Measurements from ENCODE around the gene PDE6B.
"Not testable (repeated sequence)": the region's sequence is repeated elsewhere in the genome, so short reads cannot be mapped to it uniquely, and the experiment has no call there.

Gene PDE6B

DNA sequence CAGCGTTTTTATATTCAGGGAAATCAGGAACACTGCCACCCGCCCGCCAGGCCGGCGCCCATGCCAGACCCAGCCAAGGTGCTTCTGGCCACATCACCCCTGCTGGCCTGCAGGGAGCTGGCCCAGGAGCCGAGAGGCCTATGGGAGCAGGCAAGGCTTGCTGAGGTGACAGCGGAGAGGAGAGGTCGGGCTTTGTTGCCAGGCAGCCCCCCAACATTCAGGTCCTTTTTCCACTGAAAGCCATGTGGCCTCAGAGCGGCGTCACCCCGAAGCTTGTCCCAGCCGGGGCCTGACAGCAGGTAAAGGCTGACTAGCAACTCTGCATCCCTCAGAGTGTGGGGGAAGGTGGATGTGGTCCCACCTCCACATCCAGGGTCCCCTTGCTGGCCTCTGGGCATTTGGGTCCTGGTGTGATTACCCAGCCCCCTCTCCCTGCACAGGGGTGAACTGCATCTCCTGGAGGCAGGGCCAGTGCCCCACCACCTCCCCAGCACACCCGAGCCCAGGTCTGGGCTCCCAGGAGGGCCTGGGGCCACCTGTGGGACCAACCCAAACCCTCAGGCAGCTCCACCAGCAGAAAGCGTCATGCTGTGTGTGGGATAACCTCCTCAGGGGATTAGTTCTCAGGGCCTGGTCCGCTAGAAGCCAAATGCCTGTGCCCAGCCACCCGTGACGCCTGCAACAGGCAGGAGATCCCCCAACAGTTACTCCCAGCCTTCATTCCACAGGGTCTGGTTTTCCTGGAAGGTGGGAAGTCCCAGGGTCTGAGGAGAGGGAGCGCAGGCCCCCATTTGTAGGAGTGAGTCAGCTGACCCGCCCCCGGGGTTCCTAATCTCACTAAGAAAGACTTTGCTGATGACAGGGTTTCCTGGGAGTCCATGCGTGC lies at the start of gene PDE6B:
PDE6B (plus strand) TSS at position 869 of the 886 bp plus-strand sequence. CDS start 54 bp downstream, outside the sequence.
- DNase-seq (ENCODE audit: low read depth in 1 of 2, low spot score in 1 of 2), result no peak

DNA sequence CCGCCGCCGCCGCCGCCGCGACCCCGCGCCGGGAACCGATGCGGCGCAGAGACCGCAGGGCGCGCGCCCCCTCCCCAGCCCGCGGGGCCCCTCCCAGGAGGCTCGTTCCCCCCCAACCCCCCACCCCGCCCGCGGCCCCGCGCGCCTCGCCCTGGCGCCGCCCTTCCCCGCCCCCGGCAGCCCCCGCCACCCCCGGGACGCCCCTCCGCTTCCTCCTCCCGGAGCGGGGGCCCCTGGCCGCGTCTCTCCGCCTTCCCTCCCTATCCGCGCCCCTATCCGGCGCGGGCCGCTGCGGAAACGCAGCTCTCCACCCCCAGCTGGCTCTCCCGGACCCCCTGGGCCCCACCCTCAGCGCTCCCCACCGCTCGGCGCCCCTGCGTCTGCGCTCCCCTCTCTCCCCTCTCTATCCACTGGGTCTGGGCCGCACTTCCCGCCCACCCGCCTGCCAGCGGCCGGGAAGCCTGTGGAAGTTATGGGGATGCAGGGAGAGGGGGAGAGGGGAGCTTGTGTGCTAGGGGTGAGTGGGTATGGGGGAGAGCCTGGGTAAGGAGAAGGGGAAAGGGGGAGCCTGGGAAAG lies 49.0 kb upstream of the PDE6B start, which contains the start of gene TMEM271:
TMEM271 (minus strand) TSS at position 51 of the 577 bp plus-strand sequence. CDS start 233 bp downstream, outside the sequence.
- DNase-seq (ENCODE audit: low read depth in 1 of 2, low spot score in 1 of 2), result no peak

DNA sequence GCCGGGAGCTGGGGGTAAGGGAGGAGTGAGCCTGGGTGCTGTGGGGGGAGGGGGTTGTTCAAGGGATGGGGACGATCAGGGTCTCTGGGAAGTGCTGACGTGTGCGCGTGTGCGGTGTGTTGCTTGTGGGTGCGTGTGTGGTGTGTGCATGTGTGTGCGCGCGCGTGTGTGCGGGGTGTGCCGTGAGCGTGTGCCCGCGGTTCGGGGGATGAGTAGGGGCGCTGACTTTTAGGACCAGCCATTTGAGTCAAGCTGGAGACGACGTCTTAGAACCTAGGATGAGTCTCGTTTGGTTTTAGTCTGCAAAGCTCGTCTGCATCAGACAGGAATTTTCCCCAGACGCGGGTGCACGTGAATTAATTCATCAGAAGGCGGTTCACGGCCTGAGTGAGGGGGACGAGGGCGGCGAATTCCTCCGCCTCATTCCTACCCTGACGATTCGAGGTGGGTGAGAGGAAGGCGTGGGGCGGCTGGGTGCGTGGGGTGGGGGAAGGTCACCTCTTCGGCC lies 48.3 kb upstream of the PDE6B start:
- no peak for DNase-seq (ENCODE audit: low read depth in 1 of 2, low spot score in 1 of 2)

DNA sequence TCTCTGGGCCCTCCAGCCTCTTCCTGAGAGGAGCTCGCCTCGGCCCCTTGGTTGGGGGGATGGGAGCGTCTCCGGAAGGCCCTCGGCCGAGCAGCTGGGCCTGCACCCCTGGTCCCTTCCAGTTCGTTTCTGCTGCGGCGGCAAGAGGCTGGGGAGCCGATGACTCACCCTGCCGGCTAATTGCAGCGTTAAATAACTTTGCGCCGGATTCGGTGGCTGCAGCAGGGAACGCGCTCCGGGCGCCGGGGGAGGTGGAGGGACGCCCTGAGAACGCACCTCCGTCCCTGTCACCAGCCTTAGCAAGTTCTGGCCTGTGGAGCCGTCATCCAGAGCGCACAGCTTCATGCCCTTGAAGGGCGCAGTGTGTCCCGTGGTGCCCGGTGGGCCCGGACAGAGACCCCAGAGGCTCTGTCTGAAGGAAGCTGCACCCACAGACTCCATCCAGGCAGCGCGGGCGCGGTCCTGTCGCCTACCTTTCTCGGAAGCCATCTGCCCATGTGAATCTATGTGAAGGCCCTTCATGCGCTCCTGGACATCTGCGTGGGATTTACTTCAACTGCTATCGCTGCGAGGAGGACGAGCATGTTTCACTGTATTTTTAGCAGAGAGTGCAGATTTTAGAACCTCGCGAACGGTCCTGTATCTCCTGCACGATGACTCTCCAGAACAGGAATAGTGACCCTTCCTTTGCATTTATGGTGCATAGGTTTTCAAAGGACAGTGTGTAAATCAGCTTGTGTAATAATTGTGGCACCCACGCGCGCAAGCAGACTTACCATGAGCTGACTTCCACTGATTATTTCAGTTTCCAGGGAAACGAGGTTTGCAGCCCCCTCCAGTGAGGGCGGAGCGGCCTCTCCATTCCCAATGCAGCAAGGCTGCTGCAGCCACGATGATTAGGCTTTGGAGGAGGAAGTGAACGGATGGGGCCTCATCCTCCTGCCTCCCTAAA lies 47.6 kb upstream of the PDE6B start:
- DNase-seq (ENCODE audit: low read depth in 1 of 2, low spot score in 1 of 2), result no peak

DNA sequence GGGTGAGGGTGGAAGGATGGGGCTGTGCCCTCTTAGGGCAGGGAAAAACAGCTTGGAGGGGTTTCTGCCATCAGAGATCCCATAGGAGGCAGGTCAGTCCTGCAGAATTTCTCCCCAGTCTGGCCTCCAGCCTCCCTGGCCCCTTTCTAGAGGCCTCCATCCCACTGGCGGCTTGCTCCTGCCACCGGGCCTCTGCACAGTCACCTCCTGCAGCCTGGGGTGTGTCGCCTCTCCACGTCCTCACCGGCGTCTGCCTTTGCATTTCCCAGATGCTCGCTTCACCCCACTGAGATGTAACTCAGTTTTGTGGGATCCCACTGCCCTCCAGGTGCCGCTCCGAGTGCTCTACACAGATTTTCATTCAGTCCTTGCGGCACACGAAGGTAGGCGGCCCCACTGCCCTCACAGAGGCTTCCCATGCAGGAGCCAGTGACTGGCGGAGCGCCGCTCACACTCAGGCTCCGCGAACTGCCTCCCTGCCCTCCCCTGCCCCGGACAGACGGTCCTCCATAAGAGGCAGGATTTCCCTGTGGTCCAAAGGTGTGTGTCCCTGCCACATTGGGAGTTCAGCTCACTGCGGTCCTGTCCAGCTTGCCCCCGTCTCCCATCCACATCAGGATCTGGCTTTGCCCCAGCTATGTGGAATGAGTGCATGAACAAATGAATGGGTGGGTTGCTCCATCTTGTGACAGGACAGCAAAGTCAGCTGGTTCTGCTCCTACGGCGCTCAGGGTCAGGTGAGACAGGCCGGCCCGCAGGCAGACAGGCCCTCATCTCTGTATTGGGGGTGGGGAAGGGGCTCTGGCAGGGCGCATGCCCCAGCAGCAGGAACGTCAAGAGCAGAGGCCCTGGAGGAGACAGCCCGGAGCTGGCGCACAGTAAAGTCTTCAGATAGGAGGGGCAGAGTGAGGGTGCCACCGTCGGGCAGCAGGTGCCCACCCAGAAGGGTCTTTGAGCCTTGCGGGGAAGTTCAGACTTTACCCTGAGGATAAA lies 46.6 kb upstream of the PDE6B start:
- no peak for DNase-seq (ENCODE audit: low read depth in 1 of 2, low spot score in 1 of 2)

DNA sequence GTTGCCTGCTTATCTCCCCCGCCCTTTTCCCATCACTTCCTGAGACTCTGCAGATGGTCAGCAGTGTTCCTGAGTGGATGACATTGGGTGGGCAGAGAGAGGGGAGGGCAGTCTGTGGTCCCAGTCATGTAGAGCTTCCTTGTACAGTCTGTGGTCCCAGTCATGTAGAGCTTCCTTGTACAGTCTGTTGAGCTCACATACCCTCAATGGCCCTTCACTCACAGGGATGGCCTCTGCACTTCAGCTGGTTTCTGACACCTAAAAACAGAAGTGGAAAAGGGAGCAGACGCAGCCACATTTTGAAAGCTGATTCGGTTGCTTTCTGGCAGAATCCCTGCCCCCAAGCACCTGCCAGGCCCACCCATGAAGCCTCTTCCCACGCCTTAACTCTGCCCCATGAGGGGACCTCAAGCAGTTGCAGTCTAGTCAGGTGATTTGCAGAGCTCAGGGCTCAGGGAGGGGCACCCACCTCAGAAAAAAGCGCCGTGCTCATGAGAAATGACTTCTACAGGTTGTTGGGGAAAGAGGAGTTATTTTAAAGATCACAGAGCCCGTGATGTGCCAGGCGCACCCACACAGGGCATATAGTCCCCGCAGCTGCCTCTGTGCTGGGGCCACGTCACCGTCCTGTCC lies 45.7 kb upstream of the PDE6B start:
- DNase-seq (ENCODE audit: low read depth in 1 of 2, low spot score in 1 of 2), result no peak

DNA sequence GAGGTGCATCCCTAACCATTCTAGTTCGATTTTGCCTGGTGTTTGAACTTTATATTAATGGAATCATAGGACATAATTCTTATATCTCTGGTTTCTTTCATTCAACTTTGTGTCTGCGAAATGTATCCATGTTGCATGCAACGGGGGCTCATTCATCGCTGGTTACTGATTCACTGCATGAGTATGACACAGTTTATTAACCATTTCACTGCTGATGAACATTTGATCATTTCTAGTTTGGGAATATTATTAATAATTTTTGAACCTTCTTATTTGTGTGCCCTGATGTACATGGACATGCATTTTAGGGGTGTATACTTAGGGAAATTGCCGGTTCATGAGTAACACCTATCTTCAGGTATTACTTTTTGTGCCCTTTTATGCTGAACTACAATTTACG lies 44.2 kb upstream of the PDE6B start:
- DNase-seq (ENCODE audit: low read depth in 1 of 2, low spot score in 1 of 2), result no peak

DNA sequence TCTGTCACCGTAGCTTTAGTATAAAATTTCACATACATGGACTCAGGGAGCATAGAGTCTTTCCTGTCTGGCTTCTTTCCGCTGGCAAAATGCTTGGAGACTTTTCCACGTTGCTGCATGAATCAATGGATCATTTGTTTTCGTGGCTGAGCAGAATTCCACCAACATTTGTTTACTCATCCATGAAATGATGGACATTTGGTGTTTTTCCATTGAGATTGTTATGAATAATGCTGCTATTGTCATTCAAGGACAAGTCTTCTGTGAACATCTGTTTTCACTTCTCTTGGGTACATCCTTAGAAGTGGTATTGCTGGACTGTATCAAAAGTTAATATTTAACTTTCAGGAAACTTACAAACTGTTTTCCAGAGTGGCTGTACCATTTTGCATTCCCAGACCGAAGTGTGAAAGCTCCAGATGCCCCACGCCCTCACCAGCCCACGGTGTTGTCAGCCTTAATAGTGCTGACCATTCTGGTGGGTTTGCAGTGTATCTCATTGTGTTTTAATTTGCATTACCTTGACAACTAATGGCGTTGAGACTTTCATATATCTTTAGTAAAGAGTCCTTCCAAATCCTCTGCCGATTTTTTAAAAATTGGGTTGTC lies 43.5 kb upstream of the PDE6B start:
- DNase-seq (ENCODE audit: low read depth in 1 of 2, low spot score in 1 of 2), result no peak

DNA sequence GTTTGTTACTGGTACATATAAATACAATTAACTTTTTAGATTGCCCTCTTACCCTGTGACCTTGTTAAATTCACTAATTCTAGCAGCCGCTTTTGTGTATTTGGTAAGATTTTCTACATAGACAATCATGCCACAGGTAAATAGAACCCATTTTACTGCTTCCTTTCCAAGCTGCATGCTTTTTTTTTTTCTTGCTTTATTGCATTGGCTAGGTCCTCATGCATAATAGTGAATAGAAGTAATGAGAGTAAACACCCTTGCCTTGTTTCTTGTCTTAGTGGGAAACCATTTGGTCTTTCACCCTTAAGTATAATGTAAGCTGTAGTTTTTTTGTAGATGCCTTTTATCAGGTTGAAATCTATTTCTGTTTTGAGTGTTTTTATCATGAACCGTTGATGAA lies 41.6 kb upstream of the PDE6B start:
- DNase-seq (ENCODE audit: low read depth in 1 of 2, low spot score in 1 of 2), result no peak

DNA sequence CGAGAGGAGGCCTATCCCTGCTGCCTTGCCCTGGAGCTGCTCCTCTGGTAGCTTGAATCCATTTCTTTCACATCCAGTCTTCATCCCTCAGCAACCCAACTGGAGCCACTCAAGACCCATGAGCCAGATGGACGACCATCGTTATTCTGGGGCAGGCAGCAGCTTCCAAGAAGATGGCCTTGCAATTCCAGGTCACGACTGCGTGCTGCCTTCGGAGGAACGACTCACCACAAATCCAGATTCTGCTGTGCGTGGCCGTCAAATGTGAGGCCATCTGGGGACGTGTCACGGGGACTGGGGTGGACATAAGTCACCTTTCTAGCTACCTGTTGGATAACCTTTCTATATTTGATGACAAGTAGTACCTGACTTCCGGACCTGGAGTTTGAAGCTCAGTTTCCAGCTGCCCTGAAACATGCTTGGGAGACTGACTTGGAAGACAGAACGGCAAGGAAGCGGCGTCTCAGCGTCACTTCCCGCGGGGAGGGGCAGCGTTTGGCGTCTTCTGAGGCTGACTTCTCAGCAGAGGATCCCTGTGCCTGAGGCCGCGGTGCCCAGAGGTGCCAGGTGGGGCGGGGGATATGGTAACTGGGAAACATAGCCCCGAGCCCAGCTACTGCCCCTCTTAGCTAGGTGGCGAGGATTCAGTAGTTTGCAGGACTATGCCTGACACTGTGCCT lies 37.6 kb upstream of the PDE6B start:
- DNase-seq (ENCODE audit: low read depth in 1 of 2, low spot score in 1 of 2), result no peak

DNA sequence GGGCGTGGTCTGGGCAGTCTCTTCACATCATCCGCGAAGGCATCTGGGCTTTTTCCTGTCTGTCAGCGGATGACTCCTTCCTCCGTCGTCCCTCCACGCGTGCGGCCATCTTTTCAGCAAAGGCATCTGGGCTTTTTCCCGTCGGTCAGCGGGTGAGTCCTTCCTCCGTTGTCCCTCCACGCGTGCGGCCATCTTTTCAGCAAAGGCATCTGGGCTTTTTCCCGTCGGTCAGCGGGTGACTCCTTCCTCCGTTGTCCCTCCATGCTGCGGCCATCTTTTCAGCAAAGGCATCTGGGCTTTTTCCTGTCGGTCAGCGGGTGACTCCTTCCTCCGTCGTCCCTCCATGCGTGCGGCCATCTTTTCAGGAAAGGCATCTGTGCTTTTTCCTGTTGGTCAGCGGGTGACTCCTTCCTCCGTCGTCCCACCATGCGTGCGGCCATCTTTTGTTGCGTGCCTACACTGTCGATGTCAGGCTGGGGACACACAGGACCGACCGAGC lies 37.0 kb upstream of the PDE6B start:
- DNase-seq (ENCODE audit: low read depth in 1 of 2, low spot score in 1 of 2), result no peak

DNA sequence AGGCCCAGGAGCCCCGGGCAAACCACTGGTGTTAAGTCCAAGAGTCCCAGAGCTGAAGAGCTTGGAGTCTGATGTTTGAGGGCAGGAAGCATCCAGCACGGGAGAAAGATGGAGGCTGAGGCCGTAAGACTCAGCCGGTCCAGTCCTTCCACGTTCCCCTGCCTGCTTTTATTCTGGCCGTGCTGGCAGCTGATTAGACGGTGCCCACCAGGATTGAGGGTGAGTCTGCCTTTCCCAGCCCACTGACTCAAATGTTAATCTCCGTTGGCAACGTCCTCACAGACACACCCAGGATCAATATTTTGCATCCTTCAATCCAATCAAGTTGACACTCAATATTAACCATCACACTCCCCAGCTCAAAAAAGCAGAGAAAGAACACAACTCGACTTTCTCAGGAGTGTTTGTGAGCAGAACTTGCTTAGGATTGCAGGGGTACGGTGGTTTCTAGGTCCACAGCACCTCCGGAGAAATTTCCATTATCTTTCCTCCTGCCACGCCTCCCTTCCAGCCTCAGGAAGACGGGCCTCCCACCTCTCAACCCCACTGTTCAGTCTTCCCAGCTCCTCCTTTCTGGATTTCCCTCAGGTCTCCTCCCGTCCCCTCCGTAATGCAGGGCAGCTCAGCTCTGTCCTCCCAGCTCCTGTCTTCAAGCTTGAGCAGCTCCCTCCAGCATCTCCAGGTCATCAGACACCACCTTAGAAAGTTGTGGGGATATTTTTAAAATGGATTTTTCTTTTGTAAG lies 36.0 kb upstream of the PDE6B start:
- no peak for DNase-seq (ENCODE audit: low read depth in 1 of 2, low spot score in 1 of 2)

DNA sequence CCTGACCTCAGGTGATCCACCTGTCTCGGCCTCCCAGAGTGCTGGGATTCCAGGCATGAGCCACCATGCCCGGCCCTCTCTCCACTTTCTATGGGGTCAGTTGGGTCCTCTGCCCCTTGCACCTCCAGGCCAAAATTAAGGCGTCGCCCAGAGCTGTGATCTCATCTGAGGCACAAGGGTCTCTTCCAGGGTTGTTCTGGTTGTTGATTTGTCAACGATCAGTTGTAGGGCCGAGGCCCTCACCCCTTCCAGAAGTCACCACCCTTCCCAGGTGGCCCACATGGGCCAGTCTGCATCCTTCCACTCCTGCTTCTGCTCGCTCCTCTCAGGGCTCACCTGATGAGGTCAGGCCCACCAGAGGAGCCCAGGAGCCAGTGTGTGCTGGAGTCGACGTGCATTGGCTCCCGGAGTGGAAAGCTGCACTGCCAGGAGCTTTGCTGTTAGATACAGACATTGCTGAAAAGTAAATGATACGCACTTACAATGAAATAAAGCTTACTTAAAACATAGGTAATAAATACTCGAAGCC lies 35.0 kb upstream of the PDE6B start:
- DNase-seq (ENCODE audit: low read depth in 1 of 2, low spot score in 1 of 2), result no peak

DNA sequence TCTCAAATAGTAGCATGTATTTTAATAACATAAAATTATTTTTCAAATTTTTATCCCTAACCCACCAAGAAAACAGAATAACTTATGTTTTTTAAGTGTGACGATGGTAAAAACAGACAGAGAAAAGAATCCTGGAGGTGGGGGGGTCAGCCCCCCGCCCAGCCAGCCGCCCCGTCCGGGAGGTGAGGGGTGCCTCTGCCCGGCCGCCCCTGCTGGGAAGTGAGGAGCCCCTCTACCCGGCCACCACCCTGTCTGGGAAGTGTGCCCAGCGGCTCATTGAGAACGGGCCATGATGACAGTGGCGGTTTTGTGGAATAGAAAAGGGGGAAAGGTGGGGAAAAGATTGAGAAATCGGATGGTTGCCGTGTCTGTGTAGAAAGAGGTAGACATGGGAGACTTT lies 33.2 kb upstream of the PDE6B start:
- not testable (repeated sequence) for DNase-seq (ENCODE audit: low read depth in 1 of 2, low spot score in 1 of 2)

DNA sequence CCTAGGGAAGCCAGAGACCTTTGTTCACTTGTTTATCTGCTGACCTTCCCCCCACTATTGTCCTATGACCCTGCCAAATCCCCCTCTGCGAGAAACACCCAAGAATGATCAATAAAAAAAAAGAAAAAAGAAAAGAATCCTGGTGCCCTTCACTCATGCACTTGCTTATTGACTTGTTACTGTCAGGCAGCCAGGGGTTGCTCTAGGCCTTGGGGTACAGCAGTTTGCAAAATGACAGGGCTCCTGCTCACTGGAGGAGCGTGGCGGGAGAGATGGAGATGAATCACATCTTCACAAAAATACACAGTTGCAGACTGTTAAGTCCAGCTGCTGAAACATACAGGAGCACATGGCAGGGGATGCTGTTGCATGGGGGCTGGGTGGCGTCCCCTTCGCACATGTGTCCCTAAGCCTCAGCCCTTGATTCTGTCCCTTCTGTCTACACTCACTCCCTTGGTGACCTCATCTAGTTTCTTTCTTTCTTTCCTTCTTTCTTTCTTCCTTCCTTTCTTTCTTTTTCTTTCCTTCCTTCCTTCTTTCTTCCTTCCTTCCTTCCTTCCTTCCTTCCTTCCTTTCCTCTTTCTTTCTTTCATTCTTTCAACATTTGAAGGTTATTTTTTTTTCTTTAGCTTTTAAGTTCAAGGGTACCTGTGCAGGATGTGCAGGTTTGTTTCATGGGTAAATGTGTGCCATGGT lies 32.4 kb upstream of the PDE6B start:
- no peak for DNase-seq (ENCODE audit: low read depth in 1 of 2, low spot score in 1 of 2)

DNA sequence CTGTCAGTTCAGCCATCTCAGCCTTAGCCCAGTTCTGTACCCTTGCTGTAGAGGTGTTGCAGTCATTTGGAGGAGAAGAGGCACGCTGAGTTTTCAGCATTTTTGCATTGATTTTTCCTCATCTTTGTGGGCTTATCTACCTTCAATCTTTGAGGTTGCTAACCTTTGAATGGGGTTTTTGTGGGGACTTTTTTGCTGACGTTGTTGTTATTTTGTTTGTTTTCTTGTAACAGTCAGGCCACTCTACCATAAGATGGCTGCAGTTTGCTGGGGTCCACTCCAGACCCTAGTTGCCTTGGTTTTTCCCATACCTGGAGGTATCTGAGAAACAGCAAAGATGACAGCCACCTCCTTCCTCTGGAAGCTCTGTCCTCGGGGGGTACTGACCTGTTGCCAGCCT lies 26.4 kb upstream of the PDE6B start:
- no peak for DNase-seq (ENCODE audit: low read depth in 1 of 2, low spot score in 1 of 2)

DNA sequence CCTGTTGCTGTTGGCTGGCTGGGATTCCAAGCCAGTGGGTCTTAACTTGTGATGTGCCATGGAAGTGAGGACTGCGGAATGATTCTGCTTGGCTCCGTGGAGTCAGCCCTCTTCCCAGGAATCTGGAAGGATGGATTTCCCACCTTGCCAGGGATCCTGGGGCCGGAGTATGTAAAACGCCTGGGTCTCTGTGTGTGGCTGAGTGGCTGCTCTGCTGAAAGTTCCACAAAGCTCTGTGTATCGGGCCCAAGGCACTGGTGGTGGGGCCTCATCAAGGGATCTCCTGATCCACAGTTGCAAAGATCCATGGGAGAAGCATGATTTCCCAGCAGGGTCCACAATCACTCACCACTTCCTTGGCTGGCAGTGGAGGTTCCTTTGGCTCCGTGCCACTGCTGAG lies 25.2 kb upstream of the PDE6B start:
- DNase-seq (ENCODE audit: low read depth in 1 of 2, low spot score in 1 of 2), result no peak
